HCT116 (cell line): ENCODE results near the gene CXCR5. TPM values are rescaled to one million over a fixed set of nuclear protein-coding genes. Genes with fewer than 3 reads are reported as not detected.

Experiments
- ATAC-seq: fragments of 200-7000 bp; cut with Tn5 transposase; 2 replicates; pipeline ENCODE4 v1.9.1; 2020; ENCODE audit warnings: mild to moderate bottlenecking, moderate library complexity
- BruUV-seq: library from RNA; stranded (reverse); fragments of 400-500 nt; replicated peaks from 2 replicates; lab custom pipeline; 2021; lab: Mats Ljungman, UMichigan
- CTCF ChIA-PET: fragments of 300-600 bp; sonication (Branson Sonifier 250); formaldehyde crosslinking; loops from one replicate; lab custom pipeline; 2021; ENCODE audit warnings: antibody characterized with exemption; lab: Charles Lee
- POLR2A ChIA-PET: fragments of 300-600, 350-600 bp; sonication (Branson Sonifier 250); formaldehyde crosslinking; loops from one replicate; lab custom pipeline; 2021; ENCODE audit warnings: antibody characterized with exemption; lab: Charles Lee
- RAD21 ChIA-PET, 2 experiments: fragments of 300-600 bp; sonication (Branson Sonifier 250); formaldehyde crosslinking; loops; one replicate each; lab custom pipeline; 2023; ENCODE audit warnings: low total read pairs in 2 of 2; ENCODE audit not compliant: uncharacterized antibody in 2 of 2, unreplicated experiment in 2 of 2, low non-redundant PET in 1 of 2; lab: Charles Lee
- DNase-seq: peaks from one replicate; pipeline ENCODE4 v3.0.0-alpha.2; 2010; ENCODE audit warnings: low read depth, low spot score
- H2AFZ ChIP-seq: fragments of 200-600 bp; shearing (Covaris generic), sonication (generic); 2 replicates; pipeline ENCODE4 v1.6.1; 2017; ENCODE audit warnings: low read depth, mixed run types, mixed read lengths, antibody characterized with exemption, low read length; ENCODE audit not compliant: poor library complexity, severe bottlenecking
- H3K27ac ChIP-seq: 2 replicates; pipeline ENCODE4 v1.5.1; 2012; ENCODE audit warnings: low read depth, low read length
- H3K27me3 ChIP-seq: fragments of 200-600 bp; sonication (generic); 2 replicates; pipeline ENCODE4 v1.6.1; 2016; ENCODE audit warnings: mixed run types, low read length, mixed read lengths; ENCODE audit not compliant: insufficient read depth
- H3K36me3 ChIP-seq, 2 experiments: fragments of 200-500 bp in 1 of 2; fragments of 200-600 bp in 1 of 2; sonication (Bioruptor generic) in 1 of 2; sonication (generic) in 1 of 2; 2 replicates each; pipeline versions ENCODE4 v1.5.1 to v1.6.1; 2014 to 2016; ENCODE audit warnings: low read length in 2 of 2, inconsistent platforms in 1 of 2, mixed read lengths in 1 of 2, mixed run types in 1 of 2; ENCODE audit not compliant: insufficient read depth in 2 of 2, control insufficient read depth in 1 of 2
- H3K4me1 ChIP-seq, 2 experiments: fragments of 200-600 bp in 1 of 2; sonication (generic) in 1 of 2; 2 replicates each; pipeline versions ENCODE4 v1.5.1 to v1.6.1; 2012 to 2017; ENCODE audit warnings: low read length in 2 of 2, inconsistent platforms in 1 of 2, mild to moderate bottlenecking in 1 of 2, mixed read lengths in 1 of 2, mixed run types in 1 of 2, moderate library complexity in 1 of 2; ENCODE audit not compliant: insufficient read depth in 2 of 2, control insufficient read depth in 1 of 2
- H3K4me2 ChIP-seq: fragments of 200-600 bp; sonication (generic); 2 replicates; pipeline ENCODE4 v1.6.1; 2017; ENCODE audit warnings: mixed run types, low read length, mixed read lengths
- H3K4me3 ChIP-seq, 2 experiments: fragments of 200-600 bp in 1 of 2; sonication (generic) in 1 of 2; replicated peaks in 1 of 2; 2 replicates each; pipeline ENCODE4 v1.5.1; 2011 to 2016; ENCODE audit warnings: low read length in 2 of 2, control low read depth in 1 of 2, low read depth in 1 of 2, mild to moderate bottlenecking in 1 of 2, mixed read lengths in 1 of 2, mixed run types in 1 of 2
- H3K79me2 ChIP-seq: fragments of 200-600 bp; sonication (generic); 2 replicates; pipeline ENCODE4 v1.6.1; 2017; ENCODE audit warnings: mild to moderate bottlenecking, mixed run types, low read length, moderate library complexity, mixed read lengths; ENCODE audit not compliant: insufficient read depth
- H3K9ac ChIP-seq: fragments of 200-600 bp; sonication (generic); 2 replicates; pipeline ENCODE4 v1.6.1; 2016; ENCODE audit warnings: low read length, mixed read lengths
- H3K9me2 ChIP-seq: fragments of 200-600 bp; sonication (generic), shearing (Covaris generic); 2 replicates; pipeline ENCODE4 v1.6.1; 2017; ENCODE audit warnings: mixed run types, mild to moderate bottlenecking, moderate library complexity; ENCODE audit not compliant: insufficient read depth
- H3K9me3 ChIP-seq, 2 experiments: fragments of 200-500 bp in 1 of 2; fragments of 200-600 bp in 1 of 2; sonication (Bioruptor generic) in 1 of 2; sonication (generic) in 1 of 2; 2 replicates each; pipeline ENCODE4 v1.6.1; 2014 to 2017; ENCODE audit warnings: low read length in 2 of 2, mixed read lengths in 2 of 2, inconsistent platforms in 1 of 2, low read depth in 1 of 2, mild to moderate bottlenecking in 1 of 2, mixed run types in 1 of 2, moderate library complexity in 1 of 2; ENCODE audit not compliant: control insufficient read depth in 1 of 2, insufficient read depth in 1 of 2
- H4K20me1 ChIP-seq: fragments of 200-600 bp; sonication (generic), shearing (Covaris generic); 2 replicates; pipeline ENCODE4 v1.6.1; 2017; ENCODE audit warnings: mixed run types, mild to moderate bottlenecking, moderate library complexity; ENCODE audit not compliant: insufficient read depth
- CEBPB ChIP-seq: IDR thresholded peaks from 2 replicates; pipeline ENCODE4 v1.6.1; 2012; ENCODE audit warnings: low read depth
- CTCF ChIP-seq, 3 experiments: fragments of 200-600 bp in 1 of 3; sonication (generic) in 1 of 3; IDR thresholded peaks in 2 of 3; conservative IDR thresholded peaks in 1 of 3; 2 replicates each; pipeline ENCODE4 v1.5.1; 2012 to 2017; ENCODE audit warnings: low read depth in 2 of 3, low read length in 2 of 3, antibody characterized with exemption in 1 of 3, borderline replicate concordance in 1 of 3, control low read depth in 1 of 3, mild to moderate bottlenecking in 1 of 3, mixed read lengths in 1 of 3, mixed run types in 1 of 3, moderate library complexity in 1 of 3; ENCODE audit not compliant: insufficient read depth in 1 of 3
- ELF1 ChIP-seq: IDR thresholded peaks from 2 replicates; pipeline ENCODE4 v1.6.1; 2012; ENCODE audit warnings: low read depth, borderline replicate concordance
- FOSL1 ChIP-seq: IDR thresholded peaks from 2 replicates; pipeline ENCODE4 v1.6.1; 2012; ENCODE audit warnings: low read depth
- MAX ChIP-seq: IDR thresholded peaks from 2 replicates; pipeline ENCODE4 v1.6.1; 2012
- POLR2A ChIP-seq: IDR thresholded peaks from 2 replicates; pipeline ENCODE4 v1.7.0; 2011; ENCODE audit warnings: borderline replicate concordance; ENCODE audit not compliant: insufficient read depth, insufficient read length; ENCODE audit errors: extremely low read depth
- RAD21 ChIP-seq: IDR thresholded peaks from 2 replicates; pipeline ENCODE4 v1.6.1; 2012; ENCODE audit warnings: low read depth, mild to moderate bottlenecking
- REST ChIP-seq: IDR thresholded peaks from 2 replicates; pipeline ENCODE4 v1.6.1; 2012; ENCODE audit warnings: low read depth
- ZFX ChIP-seq: fragments of 450-650 bp; IDR thresholded peaks from 2 replicates; pipeline ENCODE4 v1.6.1; 2017
- intact Hi-C: fragments of 100-400 bp; cut with micrococcal nuclease; formaldehyde crosslinking; loops from 2 replicates; pipeline ENCODE4 v1.10.0; 2022
- microRNA-seq: library from miRNA; unstranded; fragments of <30 nt; microRNA quantifications from one replicate; pipeline ENCODE4, GENCODE V29; 2016; ENCODE audit warnings: borderline number of aligned reads
- total RNA-seq: library from RNA; stranded (reverse); gene quantifications from one replicate; pipeline ENCODE4 v1.2.1, GENCODE V29; 2021; ENCODE audit not compliant: unreplicated experiment

CXCR5 gene
- total RNA-seq, 1 experiment from 2014 or later, result not detected

- H3K9ac ChIP-seq, result no peak overlapping the region
- H3K79me2 ChIP-seq, result no peaks in the 10 kb centered on the region
- ChIA-PET CTCF (interaction anchor here (1.2 kb wide), 1 partner anchor 257 kb away, joined by 5 read pairs; no protein-coding TSS in a partner anchor), POLR2A (interaction anchor here (1.2 to 1.4 kb wide), 2 partner anchors 17 to 38 kb away, joined by 3 to 9 read pairs; no protein-coding TSS in a partner anchor), RAD21 (no interaction called here)
- peaks cover 0 to 8% of the 10 kb centered on the region in 2 experiments; a peak in 2 of 4 replicates for H3K4me1 ChIP-seq
- H3K4me2 ChIP-seq, result no peak overlapping the region
- BruUV-seq, result no TSS peak
- no peaks in the 10 kb centered on the region for H3K36me3 ChIP-seq
- TF ChIP-seq RAD21 (no peak), FOSL1 (no peak), MAX (no peak), CEBPB (no peak), ELF1 (no peak), CTCF (IDR thresholded peaks at IDR 0.05 in 2 of 3, conservative IDR thresholded peaks at IDR 0.05 in 1 of 3; ENCODE audit: borderline replicate concordance in 1 of 3, insufficient read depth in 1 of 3, low read depth in 2 of 3, low read length in 2 of 3) (no peak), REST (no peak), POLR2A (no peak), ZFX (no peak)
- H3K9me3 ChIP-seq, result no peaks in the 10 kb centered on the region
- no peak overlapping the region for H2AFZ ChIP-seq
- intact Hi-C loops, result no loop called here
- no peak overlapping the region for H3K4me3 ChIP-seq
- no peaks in the 10 kb centered on the region for H3K9me2 ChIP-seq
- ATAC-seq (0 out of 2 replicates have a peak, but pooled peaks have one; percentile 17), DNase-seq (no peak)
- H3K27ac ChIP-seq, result no peak overlapping the region
- no peaks in the 10 kb centered on the region for H4K20me1 ChIP-seq
- no peaks in the 10 kb centered on the region for H3K27me3 ChIP-seq
These were observed 63.4 kb downstream of the CXCR5 start for GRCh38 chr11:118947091-118947490.

Small RNA genes lying within 50 kb of the gene (microRNA-seq; reads per million reads assigned to microRNA genes)
- not detected for gene MIR4492

Other genes starting within 250 kb of the CXCR5 start
- 0.15 TPM for gene TREH, start 204.2 kb upstream of the CXCR5 start, total RNA-seq
- 150 TPM for gene DDX6, start 92.7 kb upstream of the CXCR5 start, total RNA-seq
- 120 TPM for gene BCL9L, start 42.0 kb downstream of the CXCR5 start, total RNA-seq
- gene UPK2, start 72.4 kb downstream of the CXCR5 start, total RNA-seq, result 0.42 TPM
- not detected for gene FOXR1, start 87.9 kb downstream of the CXCR5 start, total RNA-seq
- 28.9 TPM for gene CENATAC, start 114.2 kb downstream of the CXCR5 start, total RNA-seq
- 1,404 TPM for gene RPS25, start 134.5 kb downstream of the CXCR5 start, total RNA-seq
- gene TRAPPC4, start 134.9 kb downstream of the CXCR5 start, total RNA-seq, result 61.6 TPM
- gene SLC37A4, start 147.0 kb downstream of the CXCR5 start, total RNA-seq, result 49.8 TPM
- gene HYOU1, start 173.3 kb downstream of the CXCR5 start, total RNA-seq, result 181 TPM
- gene VPS11, start 183.9 kb downstream of the CXCR5 start, total RNA-seq, result 20.4 TPM
- 69.0 TPM for gene HMBS, start 201.0 kb downstream of the CXCR5 start, total RNA-seq
- 45.1 TPM for gene DPAGT1, start 218.0 kb downstream of the CXCR5 start, total RNA-seq
- 12.4 TPM for gene C2CD2L, start 223.5 kb downstream of the CXCR5 start, total RNA-seq
- gene HINFP, start 237.7 kb downstream of the CXCR5 start, total RNA-seq, result 38.1 TPM